IMR-90 (cell line): ENCODE results near the gene CDK18. TPM values are rescaled to one million over a fixed set of nuclear protein-coding genes. Genes with fewer than 3 reads are reported as not detected.

ENCODE experiments used
- ATAC-seq: fragments of 200-7000 bp; cut with Tn5 transposase; 2 replicates; pipeline ENCODE4 v1.9.1; 2020; ENCODE audit warnings: low read depth, mild to moderate bottlenecking, moderate library complexity
- BruUV-seq: library from RNA; stranded (reverse); fragments of 400-500 nt; replicated peaks from 2 replicates; lab custom pipeline; 2021; lab: Mats Ljungman, UMichigan
- CTCF ChIA-PET: fragments of 300-600 bp; formaldehyde crosslinking; extraction: SDS; loops from one replicate; lab custom pipeline; 2021; ENCODE audit warnings: antibody characterized with exemption; lab: Yijun Ruan, JAX
- POLR2A ChIA-PET: fragments of 300-600 bp; sonication (Branson Sonifier 250); formaldehyde crosslinking; loops from one replicate; lab custom pipeline; 2022; ENCODE audit warnings: antibody characterized with exemption; ENCODE audit not compliant: unreplicated experiment; lab: Charles Lee
- DNase-seq: peaks from one replicate; pipeline ENCODE4 v3.0.0; 2013
- H2AFZ ChIP-seq: replicated peaks from 2 replicates; pipeline ENCODE3; 2013; ENCODE audit warnings: low read length, mild to moderate bottlenecking; ENCODE audit not compliant: poor library complexity
- H2AK5ac ChIP-seq: 2 replicates; pipeline ENCODE4 v1.6.1; 2013; ENCODE audit warnings: low read depth, low read length, inconsistent platforms
- H2AK9ac ChIP-seq: replicated peaks from 2 replicates; pipeline ENCODE3; 2013; ENCODE audit warnings: mild to moderate bottlenecking, low read depth, low read length, moderate library complexity; ENCODE audit not compliant: poor library complexity
- H2BK120ac ChIP-seq: 2 replicates; pipeline ENCODE4 v1.6.1; 2013; ENCODE audit warnings: low read depth, low read length, inconsistent platforms
- H2BK15ac ChIP-seq: 3 replicates; pipeline ENCODE4 v1.6.1; 2013; ENCODE audit warnings: low read depth, low read length, inconsistent platforms
- H2BK20ac ChIP-seq: 2 replicates; pipeline ENCODE4 v1.6.1; 2013; ENCODE audit warnings: low read depth, mild to moderate bottlenecking, inconsistent platforms, low read length, moderate library complexity
- H2BK5ac ChIP-seq: 2 replicates; pipeline ENCODE4 v1.6.1; 2013; ENCODE audit warnings: mild to moderate bottlenecking, low read depth, low read length, inconsistent platforms; ENCODE audit not compliant: poor library complexity, severe bottlenecking
- H3K14ac ChIP-seq: replicated peaks from 2 replicates; pipeline ENCODE4 v1.6.1; 2013; ENCODE audit warnings: low read depth, low read length, inconsistent platforms
- H3K18ac ChIP-seq: 2 replicates; pipeline ENCODE4 v1.6.1; 2013; ENCODE audit warnings: low read depth, low read length, control low read depth
- H3K23ac ChIP-seq: 2 replicates; pipeline ENCODE4 v1.6.1; 2013; ENCODE audit warnings: low read depth, low read length, inconsistent platforms
- H3K27ac ChIP-seq: 2 replicates; pipeline ENCODE4 v1.5.1; 2013; ENCODE audit warnings: mild to moderate bottlenecking, control low read depth, low read length; ENCODE audit not compliant: insufficient read depth
- H3K27me3 ChIP-seq: 2 replicates; pipeline ENCODE4 v1.6.1; 2013; ENCODE audit warnings: low read length; ENCODE audit not compliant: control insufficient read depth, insufficient read depth
- H3K36me3 ChIP-seq: 2 replicates; pipeline ENCODE4 v1.6.1; 2013; ENCODE audit warnings: low read length, mixed read lengths; ENCODE audit not compliant: control insufficient read depth, insufficient read depth
- H3K4ac ChIP-seq: 2 replicates; pipeline ENCODE4 v1.6.1; 2013; ENCODE audit warnings: low read depth, low read length, inconsistent platforms
- H3K4me1 ChIP-seq: 2 replicates; pipeline ENCODE4 v1.6.1; 2013; ENCODE audit warnings: low read length, mixed read lengths; ENCODE audit not compliant: control insufficient read depth, insufficient read depth
- H3K4me2 ChIP-seq: 2 replicates; pipeline ENCODE4 v1.6.1; 2013; ENCODE audit warnings: low read depth, mild to moderate bottlenecking, control low read depth, low read length, moderate library complexity
- H3K4me3 ChIP-seq: 2 replicates; pipeline ENCODE4 v1.5.1; 2013; ENCODE audit warnings: low read depth, mild to moderate bottlenecking, control low read depth, low read length, moderate library complexity; ENCODE audit not compliant: insufficient read depth
- H3K56ac ChIP-seq: 2 replicates; pipeline ENCODE4 v1.6.1; 2013; ENCODE audit warnings: low read length, inconsistent platforms; ENCODE audit not compliant: insufficient read depth; ENCODE audit errors: extremely low read depth
- H3K79me1 ChIP-seq, 2 experiments: 2 replicates each; pipeline ENCODE4 v1.6.1; 2013; ENCODE audit warnings: low read length in 2 of 2, inconsistent platforms in 1 of 2, low read depth in 1 of 2
- H3K9ac ChIP-seq: 2 replicates; pipeline ENCODE4 v1.6.1; 2013; ENCODE audit warnings: low read depth, low read length, control low read depth
- H3K9me1 ChIP-seq: 2 replicates; pipeline ENCODE4 v1.6.1; 2013; ENCODE audit warnings: low read length, inconsistent platforms; ENCODE audit not compliant: insufficient read depth
- H3K9me3 ChIP-seq: 2 replicates; pipeline ENCODE4 v1.6.1; 2013; ENCODE audit warnings: low read length; ENCODE audit not compliant: control insufficient read depth, insufficient read depth
- H4K20me1 ChIP-seq: 2 replicates; pipeline ENCODE4 v1.6.1; 2013; ENCODE audit warnings: low read length, inconsistent platforms; ENCODE audit not compliant: insufficient read depth
- H4K5ac ChIP-seq: 2 replicates; pipeline ENCODE4 v1.6.1; 2013; ENCODE audit warnings: mild to moderate bottlenecking, low read depth, low read length, control low read depth
- H4K8ac ChIP-seq, 2 experiments: 2 replicates each; pipeline ENCODE4 v1.6.1; 2013; ENCODE audit warnings: low read depth in 2 of 2, low read length in 2 of 2, control low read depth in 1 of 2, inconsistent platforms in 1 of 2
- H4K91ac ChIP-seq: 2 replicates; pipeline ENCODE4 v1.6.1; 2013; ENCODE audit warnings: low read depth, low read length, inconsistent platforms; ENCODE audit not compliant: insufficient read depth
- ELK1 ChIP-seq: fragments of 150-350 bp; IDR thresholded peaks from 2 replicates; pipeline ENCODE4 v1.6.1; 2016; ENCODE audit warnings: low read depth, mild to moderate bottlenecking, low read length, moderate library complexity, borderline replicate concordance
- POLR2A ChIP-seq: IDR thresholded peaks from 2 replicates; pipeline ENCODE4 v1.6.1; 2012; ENCODE audit warnings: mild to moderate bottlenecking, low read depth, low read length
- RAD21 ChIP-seq: IDR thresholded peaks from 2 replicates; pipeline ENCODE4 v1.6.1; 2012; ENCODE audit warnings: low read length, improper control_type of control experiment
- RCOR1 ChIP-seq: IDR thresholded peaks from 2 replicates; pipeline ENCODE4 v1.6.1; 2012; ENCODE audit warnings: mild to moderate bottlenecking, low read length, improper control_type of control experiment; ENCODE audit not compliant: insufficient replicate concordance
- WGBS, 2 experiments: methylation state at CpG; one replicate each; pipeline versions ENCODE4 v1.1.5 to v1.1.7; 2013; ENCODE audit warnings: missing lambda C conversion rate in 2 of 2; ENCODE audit not compliant: insufficient read length in 1 of 2; ENCODE audit errors: extremely low coverage in 2 of 2; 5-methylcytosine and 5-hydroxymethylcytosine counted together
- dilution Hi-C: fragments of 300-500 bp; cut with HindIII; formaldehyde crosslinking; loops from one replicate; pipeline ENCODE4 v1.14.3; 2018; ENCODE audit warnings: low sequenced_read_pairs; ENCODE audit not compliant: unreplicated experiment
- in situ Hi-C: fragments of 300-500 bp; cut with MboI; formaldehyde crosslinking; loops from 3 replicates; pipeline ENCODE4 v1.14.3; 2019; ENCODE audit warnings: low sequenced_read_pairs, inconsistent platforms, mixed read lengths
- intact Hi-C: fragments of 100-400 bp; cut with micrococcal nuclease; formaldehyde crosslinking; loops from 2 replicates; pipeline ENCODE4 v1.10.0; 2022
- polyA plus RNA-seq, 3 experiments: library from polyadenylated mRNA; depleted of rRNA; stranded (reverse); fragments of >200 nt; gene quantifications; 2 replicates each; pipeline ENCODE4 v1.2.3, GENCODE V29; 2012; ENCODE audit warnings: low replicate concordance in 1 of 3
- total RNA-seq: library from RNA; depleted of rRNA; stranded (reverse); fragments of >200 nt; gene quantifications from 2 replicates; pipeline ENCODE4 v1.2.3, GENCODE V29; 2012

The CDK18 gene
- total and polyA plus RNA-seq, 2 of the 4 experiments (the other 2 are of a cell fraction): 0.18 to 0.48 TPM

- Histone ChIP-seq H2AK9ac (no peak overlapping the region), H3K23ac (no peak overlapping the region), H3K9me1 (no peaks in the 10 kb centered on the region), H3K27me3 (peaks cover 39% of the 10 kb centered on the region), H3K4ac (no peak overlapping the region), H3K9ac (no peak overlapping the region), H3K79me1 (no peaks in the 10 kb centered on the region), H3K4me1 (no peaks in the 10 kb centered on the region; the same call in 1 of the 2 replicates), H4K20me1 (no peaks in the 10 kb centered on the region; the same call in 1 of the 2 replicates), H2BK120ac (no peak overlapping the region), H2BK20ac (no peak overlapping the region), H3K9me3 (no peaks in the 10 kb centered on the region), H2AFZ (no peak overlapping the region), H3K4me2 (no peak overlapping the region), H3K14ac (no peak overlapping the region), H3K18ac (no peak overlapping the region), H3K56ac (no peak overlapping the region), H3K36me3 (no peaks in the 10 kb centered on the region), H3K4me3 (no peak overlapping the region), H4K5ac (no peak overlapping the region), H3K27ac (no peak overlapping the region), H4K8ac (no peak overlapping the region), H2BK5ac (no peak overlapping the region), H2AK5ac (no peak overlapping the region), H2BK15ac (no peak overlapping the region), H4K91ac (no peak overlapping the region)
- CTCF ChIA-PET: no interaction called here
- no peak for TF ChIP-seq RCOR1
- TF ChIP-seq ELK1: no peak
- TF ChIP-seq POLR2A: no peak
- no peak for TF ChIP-seq RAD21
- POLR2A ChIA-PET: no interaction called here
- intact Hi-C loops: no loop called here
- dilution Hi-C loops: no loop called here
- in situ Hi-C loops: no loop called here
- ATAC-seq (no peak), DNase-seq (no peak)
- no CpG with 5 or more reads among the region's 3 CpGs for WGBS, 2 experiments
- no TSS peak for BruUV-seq
Measured at GRCh38 chr1:205510951-205511330, 6.5 kb downstream of the CDK18 start.
